TTC549 (cell line): ENCODE measurements around the gene TBCB.
"Not testable (repeated sequence)": the region's sequence is repeated elsewhere in the genome, so short reads cannot be mapped to it uniquely, and the experiment has no call there.

Experiments
- FAIRE-seq: peaks from 2 replicates; lab custom pipeline; 2012; peaks lifted over from hg19 to GRCh38; lab: Jason Lieb, UNC

The TBCB gene

DNA sequence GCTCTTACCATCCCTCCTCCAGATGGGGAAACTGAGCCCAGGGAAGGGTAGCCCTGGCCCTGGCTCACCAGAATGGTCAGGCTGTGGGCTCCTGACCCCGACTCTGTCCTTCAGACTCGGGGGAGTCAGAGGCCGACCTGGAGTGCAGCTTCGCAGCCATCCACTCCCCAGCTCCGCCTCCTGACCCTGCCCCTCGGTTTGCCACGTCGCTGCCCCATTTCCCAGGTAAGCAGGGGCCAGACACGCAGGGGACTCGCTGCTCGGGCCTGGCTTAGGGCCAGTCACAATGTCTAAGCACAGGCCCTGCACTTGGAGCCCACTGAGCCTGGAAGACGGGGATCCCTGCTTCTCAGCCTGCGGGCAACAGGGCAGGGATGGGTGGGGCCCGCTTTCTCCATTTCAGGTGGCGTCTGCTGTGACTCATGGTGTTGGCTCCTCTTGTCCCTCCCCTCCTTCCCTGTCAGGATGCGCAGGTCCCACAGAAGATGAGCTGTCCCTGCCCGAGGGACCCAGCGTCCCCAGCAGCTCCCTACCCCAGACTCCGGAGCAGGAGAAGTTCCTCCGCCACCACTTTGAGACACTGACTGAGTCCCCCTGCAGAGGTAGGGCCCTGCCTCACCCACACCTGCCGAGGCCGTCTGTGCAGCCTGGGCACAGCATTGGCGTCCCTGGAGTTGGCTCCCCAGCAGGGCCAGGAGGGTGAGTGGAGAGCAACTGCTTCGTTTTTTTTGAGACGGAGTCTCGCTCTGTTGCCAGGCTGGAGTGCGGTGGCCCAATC lies 13.5 kb upstream of the TBCB start:
- no peak for FAIRE-seq

DNA sequence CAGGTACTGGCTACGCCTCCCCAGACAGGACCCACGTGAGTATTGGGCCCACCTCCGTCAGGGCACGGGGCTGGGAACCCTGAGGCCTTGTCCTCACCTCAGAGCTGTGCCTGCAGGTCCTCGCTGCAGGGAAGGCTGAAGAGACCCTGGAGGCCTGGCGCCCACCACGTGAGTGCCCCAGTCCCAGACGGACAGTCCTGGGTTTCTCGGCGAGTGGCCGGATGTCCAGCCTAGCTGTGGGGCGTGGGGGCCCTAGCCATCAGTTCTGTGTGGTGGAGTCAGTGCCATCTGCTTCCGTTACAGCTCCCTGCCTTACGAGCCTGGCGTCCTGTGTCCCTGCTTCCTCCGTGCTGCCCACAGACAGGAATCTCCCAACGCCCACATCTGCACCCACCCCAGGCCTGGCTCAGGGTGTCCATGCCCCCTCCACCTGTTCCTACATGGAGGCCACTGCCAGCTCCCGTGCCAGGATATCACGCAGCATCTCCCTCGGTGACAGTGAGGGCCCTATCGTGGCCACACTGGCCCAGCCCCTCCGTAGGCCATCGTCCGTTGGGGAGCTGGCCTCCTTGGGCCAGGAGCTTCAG lies 12.1 kb upstream of the TBCB start:
- FAIRE-seq, result no peak

DNA sequence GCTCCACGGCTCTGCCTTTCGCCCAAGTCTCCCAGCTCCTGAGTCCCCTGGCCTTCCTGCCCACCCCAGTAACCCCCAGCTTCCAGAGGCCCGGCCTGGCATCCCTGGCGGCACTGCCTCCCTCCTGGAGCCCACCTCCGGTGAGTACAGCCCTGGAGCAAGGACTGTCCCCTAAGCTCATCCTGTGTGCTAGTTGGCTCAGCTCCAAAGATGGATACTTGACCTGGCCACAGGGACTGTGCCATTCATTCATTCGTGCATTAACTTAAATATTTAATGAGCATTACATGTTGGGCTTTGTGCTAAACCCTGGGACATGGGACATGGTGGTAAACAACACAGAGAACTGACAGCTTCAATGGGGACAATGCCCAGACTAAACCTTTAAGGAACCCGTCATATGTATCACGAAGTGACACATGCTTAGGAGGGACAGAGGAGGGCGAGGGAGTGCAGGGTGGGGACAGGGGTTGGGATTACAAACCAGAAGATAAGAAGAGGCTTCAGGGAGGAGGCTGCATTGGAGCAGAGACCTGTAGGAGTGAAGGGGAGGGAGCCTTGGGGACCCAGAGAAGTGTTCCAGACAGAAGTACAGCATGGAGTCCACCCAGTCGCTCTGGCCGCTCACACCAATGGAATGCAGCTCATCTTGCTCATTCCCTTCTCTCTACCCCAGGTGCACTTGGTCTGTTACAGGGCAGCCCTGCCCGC lies 11.3 kb upstream of the TBCB start:
- FAIRE-seq, result no peak

DNA sequence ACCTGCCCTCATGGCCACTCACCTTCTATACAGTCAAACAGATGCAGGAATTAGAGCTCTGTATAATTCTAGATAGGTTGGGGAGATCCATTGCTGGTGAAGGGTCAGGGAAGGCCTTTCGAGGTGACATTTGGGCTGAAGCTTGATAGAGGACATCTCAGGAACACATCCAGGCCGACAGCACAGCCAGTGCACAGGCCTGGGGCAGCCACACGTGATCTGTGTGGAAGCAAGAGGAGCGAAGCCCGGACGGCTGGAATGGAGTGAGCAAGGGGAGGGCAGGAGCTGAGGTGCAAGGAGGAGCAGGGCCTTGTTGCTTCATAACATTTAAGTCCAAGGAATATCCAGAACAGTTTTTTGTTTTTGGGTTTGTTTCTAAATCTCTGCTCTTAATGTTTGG lies 8.8 kb upstream of the TBCB start:
- FAIRE-seq, result no peak

DNA sequence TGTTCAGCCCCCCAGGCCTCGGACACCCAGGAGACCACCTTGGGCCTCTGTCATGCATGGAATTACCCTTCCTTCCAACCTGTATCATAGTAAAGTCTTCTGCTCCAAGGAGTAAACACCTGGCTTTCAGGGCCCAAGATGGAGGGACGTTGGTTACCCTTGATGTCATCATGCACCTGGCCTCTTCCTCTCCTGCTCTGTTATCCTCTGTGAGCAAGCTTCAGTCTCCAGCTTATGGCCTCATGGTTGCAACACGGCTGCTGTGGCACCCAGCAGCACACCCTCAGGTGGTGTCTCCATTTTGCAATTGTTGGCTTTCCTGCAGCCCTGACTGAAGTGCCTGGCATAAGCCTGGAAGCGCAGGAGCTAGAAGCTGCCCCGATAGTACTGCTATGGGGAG lies 8.3 kb upstream of the TBCB start:
- no peak for FAIRE-seq

DNA sequence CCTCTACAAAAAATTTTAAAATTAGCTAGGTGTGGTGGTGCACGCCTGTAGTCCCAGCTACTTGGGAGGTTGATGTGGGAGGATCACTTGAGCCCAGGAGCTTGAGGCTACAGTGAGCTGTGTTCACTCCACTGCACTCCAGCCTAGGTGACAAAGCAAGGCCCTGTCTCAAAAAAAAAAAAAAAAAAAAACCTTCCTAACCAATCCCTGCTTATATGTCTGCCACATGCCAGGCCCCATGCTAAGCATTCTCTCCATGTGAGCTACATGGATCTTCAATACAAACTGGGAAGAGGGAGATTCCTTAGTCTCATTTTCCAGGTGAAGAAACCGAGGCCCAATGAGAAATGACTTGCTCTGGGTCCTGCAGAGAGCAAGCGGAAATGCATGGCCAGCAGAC lies 6.6 kb upstream of the TBCB start:
- FAIRE-seq, result no peak

DNA sequence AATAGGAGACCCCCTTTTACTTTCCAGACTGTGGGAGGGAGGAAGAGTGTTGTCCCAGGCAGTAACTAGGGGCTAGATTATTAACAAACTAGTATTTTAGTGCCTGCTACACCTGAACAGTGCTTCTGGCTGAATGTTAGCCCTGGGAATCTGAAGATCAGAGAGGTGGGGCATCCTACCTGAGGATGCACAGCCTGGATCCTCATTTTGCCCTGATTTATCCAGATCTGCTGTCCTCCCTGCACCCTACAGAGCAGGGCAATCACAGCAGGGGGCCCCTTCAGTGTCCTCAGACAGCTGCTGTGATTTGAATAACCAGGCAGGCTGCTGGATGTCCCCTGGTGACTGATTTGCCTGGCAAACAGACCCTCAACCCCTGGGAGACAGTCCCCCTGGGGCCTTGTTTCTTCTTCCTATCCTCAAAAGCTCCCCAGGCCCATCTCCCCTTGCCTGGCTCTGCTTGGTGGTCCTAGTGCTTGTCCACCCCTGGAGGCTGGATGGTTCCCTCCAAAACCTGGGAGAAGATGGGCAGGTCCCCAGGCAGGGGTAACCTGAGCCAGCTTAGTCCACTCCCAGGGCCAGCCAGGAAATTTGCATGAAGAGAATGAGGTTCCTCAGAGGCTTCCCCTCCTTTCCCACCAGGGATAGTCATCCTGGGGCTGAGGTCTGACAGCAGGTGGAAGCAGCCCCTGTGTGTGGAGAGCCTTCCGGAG lies 4.6 kb upstream of the TBCB start, which contains the start of gene OVOL3:
OVOL3 (plus strand) TSS at position 657 of the 713 bp plus-strand sequence. CDS start 60 bp downstream, outside the sequence.
- FAIRE-seq, result no peak

DNA sequence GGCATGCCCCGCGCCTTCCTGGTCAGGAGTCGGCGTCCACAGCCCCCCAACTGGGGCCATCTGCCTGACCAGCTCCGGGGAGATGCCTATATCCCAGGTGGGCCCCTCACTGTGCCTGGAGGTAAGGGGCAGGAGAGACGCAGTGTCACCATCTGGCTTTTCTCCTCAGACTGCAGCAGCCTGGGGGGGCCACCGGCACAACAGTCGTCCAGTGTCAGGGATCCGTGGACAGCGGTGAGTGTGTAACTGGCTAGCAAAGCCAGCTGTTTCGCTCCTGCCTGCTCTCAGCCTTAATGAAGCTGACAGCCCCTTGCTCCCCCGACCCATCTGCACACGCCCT lies 4.1 kb upstream of the TBCB start:
- no peak for FAIRE-seq

DNA sequence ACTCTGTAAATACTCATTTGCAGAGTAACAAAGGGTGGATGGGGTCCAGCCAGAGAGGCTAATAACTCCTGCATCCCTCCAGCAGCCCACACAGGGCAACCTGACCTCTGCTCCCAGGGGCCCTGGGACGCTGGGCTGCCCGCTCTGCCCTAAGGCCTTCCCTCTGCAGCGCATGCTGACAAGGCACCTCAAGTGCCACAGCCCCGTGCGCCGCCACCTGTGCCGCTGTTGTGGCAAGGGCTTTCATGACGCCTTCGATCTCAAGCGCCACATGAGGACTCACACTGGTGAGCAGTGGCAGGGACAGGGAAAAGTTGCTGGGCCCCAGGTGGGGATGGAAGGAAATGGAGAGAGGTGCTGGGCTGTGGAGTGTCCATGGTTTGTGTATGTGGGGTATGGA lies 2.6 kb upstream of the TBCB start:
- FAIRE-seq, result no peak

DNA sequence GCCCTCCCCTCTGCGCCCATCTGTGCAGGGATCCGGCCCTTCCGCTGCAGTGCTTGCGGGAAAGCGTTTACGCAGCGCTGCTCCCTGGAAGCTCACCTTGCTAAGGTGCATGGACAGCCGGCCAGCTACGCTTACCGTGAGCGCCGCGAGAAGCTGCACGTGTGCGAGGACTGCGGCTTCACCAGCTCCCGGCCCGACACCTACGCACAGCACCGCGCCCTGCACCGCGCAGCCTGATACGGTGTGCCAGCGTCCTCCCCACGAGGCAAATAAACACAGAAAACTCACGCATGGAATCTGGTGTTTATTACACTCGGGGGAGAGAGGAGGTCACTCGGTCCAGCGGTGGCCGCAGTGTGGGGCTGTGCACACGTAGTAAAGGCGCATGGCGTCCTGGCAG lies 1.8 kb upstream of the TBCB start:
- FAIRE-seq, result no peak

DNA sequence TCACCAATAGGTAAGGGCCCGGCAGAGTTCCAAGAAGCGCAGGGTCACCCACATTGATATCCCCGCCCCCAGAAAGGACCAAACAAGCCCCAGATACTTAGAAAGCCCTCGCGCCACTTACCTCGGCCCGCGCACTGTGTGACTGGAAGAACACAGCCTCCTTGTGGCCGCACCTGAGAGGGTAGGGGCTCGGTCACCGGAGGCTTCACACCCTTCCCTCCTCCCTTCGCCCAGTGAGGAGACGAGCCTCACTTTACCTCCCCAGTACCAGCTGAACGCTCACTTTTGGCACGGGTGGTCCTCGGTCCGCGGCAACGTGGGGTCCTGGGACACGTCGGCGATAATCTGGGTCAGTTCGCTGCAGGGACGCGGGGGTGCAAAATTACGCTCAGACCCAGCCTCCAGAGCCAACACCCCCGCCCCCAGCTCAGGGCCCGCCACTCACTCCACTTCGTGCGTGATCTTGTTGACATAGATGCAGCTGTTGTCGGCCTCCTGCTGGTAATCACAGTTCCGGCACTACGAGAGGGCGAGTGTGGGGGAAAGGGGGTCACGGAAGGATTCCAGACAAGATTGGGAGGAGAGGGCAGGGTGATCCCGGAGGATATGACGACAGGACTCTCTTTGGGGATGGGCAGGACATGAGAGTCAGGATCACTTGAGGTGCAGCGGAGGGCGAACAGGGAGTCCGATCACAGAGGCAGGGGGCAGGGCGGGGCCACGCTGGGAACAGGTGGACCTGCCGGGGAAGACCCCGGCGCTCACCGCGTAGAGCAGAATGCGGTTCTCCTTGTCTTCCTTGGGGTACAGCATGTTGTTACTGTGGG lies 1.2 kb upstream of the TBCB start:
- FAIRE-seq, result no peak

DNA sequence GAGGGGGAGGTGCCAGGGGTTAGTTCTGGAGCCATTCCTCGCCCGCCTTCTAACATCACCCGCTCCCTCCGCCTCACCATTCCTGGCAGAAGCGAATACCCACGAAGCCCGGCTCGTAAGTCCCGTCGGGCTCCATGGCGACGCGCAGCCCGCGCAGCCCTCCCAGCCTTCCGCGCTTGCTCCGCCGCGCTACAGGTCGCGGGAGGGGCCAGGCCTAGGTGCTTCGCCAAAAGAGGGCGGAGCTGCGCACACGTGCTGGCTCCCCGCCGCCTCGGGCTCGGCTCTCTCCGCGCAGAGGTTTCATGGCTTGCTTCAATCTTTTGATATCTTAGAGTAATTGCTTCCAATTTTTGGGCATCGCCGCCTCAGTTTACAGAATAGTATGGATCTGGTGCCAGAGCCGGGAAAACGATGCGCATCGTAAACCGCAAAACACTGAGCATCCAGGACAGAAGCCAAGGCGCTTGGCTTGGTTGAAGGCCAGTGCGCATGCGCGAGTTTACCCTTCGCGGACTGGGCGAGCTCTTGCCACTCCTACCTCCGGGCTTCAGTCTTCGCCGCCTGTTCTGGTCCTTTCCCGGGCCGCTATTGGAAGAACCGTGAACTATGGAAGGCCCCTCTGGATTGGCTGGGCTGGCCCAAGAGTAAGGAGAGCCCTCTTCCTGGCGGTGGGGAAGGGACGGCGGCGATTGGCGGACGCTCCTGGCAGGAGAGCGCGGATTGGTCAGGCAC lies 381 bp upstream of the TBCB start, which contains the start of gene POLR2I:
POLR2I (minus strand) TSS at position 155 of the 732 bp plus-strand sequence; CDS start at position 136, 19 bp downstream.
- FAIRE-seq, result peak; percentile 94

DNA sequence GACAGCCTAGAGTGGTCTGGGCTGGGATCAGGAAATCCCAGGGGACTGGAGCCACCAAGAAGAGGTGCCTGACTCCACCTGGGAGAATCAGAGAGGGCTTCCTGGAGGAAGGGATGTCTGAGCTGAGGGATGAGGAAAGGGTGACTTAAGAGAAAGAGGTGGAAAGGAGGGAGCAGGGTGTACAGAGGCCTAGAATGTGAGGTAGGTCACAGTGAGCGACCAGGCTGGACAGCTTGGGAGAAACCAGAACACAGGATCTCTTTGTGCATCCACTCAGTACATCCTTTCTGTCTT lies 1.0 kb downstream of the TBCB start:
- no peak for FAIRE-seq

DNA sequence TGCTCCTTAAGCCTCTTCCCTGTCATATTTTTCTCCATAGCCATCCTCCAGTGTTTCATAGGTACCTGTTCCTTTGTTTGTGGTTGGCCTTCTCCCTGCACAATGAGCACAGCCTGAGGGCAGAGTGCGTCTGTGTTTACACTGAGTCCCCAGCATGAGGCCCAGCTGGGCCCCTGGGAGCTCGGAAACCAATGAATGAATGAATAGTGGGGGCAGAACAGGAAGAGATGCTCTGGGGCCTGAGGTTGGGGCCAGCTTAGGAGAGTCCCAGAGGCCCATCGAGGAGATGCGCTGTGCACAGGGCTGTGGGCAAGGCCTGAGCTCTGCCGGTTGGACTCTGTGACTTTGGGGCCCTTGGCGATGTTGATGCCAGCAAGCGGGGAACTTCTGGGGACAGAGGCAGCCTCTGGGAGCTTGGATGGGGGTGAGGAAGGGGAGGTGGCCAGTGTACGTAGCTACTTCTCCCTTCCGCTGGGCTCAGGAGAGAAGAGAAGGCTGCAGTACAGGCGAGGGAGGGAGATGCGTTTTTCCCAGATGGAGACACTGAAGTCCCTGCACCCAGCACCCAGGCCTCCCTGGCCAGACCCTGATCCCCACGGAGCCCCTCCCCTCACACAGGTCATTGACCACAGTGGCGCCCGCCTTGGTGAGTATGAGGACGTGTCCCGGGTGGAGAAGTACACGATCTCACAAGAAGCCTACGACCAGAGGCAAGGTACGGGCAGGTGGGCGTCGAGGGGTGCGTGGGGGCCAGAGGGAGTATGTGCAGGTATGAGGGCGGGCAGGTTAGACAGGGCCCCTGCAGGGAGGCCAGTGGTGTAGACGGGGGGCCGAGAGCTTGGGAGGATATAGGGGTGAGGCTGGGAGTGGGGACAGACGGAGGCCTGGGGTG lies 5.1 kb downstream of the TBCB start:
- no peak for FAIRE-seq

DNA sequence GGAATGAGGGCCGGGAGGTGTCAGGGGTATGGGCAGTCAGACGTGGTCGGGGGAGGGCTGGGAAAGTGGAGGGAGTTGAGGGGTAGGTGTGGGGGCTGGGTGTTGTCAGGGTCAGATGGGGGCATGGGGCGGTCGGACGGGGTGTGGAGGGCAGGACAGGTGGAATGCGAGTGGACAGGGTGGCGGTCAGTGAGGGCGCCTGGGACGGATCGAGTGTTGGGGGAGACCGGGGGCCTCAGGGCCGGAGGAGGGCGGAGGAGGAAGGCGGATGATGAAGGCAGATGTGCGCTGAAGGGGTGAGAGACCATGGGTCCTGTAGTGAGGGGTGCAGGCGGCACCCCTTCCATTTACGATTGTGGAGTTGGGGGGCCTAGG lies 5.7 kb downstream of the TBCB start:
- FAIRE-seq, result no peak

DNA sequence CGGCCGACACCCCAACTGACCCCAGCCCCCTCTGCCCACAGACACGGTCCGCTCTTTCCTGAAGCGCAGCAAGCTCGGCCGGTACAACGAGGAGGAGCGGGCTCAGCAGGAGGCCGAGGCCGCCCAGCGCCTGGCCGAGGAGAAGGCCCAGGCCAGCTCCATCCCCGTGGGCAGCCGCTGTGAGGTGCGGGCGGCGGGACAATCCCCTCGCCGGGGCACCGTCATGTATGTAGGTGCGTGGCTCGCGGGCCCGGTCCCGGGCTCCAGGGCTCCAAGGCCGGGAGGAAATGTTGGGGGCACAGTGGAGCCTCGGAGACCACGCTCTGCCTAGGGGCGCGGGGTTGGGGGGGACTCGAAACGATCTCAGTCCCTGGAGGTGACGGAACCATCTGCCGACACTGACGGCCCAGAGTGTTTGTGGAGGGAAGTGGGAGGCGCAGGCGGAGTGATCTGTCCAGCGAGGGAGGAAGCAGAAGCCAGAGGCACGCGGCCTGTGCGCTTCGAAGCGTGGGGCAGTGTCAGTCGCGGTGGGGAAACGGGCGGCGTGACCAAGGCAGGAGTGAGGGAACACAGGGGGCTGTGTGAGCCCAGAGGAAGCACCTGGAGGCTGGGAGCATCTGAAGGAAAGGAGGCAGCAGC lies 6.3 kb downstream of the TBCB start:
- FAIRE-seq, result no peak

DNA sequence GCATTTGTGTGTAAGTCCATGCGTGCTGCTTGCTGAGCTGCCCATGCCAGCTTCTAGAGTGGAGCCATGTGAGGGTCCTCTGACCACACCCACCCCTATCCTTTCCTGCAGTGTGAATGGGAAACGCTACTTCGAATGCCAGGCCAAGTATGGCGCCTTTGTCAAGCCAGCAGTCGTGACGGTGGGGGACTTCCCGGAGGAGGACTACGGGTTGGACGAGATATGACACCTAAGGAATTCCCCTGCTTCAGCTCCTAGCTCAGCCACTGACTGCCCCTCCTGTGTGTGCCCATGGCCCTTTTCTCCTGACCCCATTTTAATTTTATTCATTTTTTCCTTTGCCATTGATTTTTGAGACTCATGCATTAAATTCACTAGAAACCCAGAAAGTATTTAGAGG lies 10.3 kb downstream of the TBCB start:
- FAIRE-seq, result no peak

DNA sequence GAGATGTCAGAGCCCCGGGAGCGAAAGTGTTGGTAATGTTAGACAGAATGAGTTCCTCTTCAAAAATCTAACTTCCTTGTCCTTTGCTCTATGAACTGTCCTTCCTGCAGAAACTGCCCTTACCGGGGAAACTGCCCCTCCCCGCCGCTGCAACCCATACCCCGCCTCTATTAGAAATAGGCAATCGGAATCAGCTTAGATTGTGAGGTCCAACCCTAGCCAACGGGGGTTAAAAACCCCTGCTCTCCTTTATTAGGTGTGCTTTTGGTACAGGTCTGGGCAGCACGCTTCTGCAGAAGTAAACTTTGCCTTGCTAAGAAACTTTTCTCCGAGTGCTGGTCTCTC lies 13.1 kb downstream of the TBCB start:
- FAIRE-seq, result no peak

DNA sequence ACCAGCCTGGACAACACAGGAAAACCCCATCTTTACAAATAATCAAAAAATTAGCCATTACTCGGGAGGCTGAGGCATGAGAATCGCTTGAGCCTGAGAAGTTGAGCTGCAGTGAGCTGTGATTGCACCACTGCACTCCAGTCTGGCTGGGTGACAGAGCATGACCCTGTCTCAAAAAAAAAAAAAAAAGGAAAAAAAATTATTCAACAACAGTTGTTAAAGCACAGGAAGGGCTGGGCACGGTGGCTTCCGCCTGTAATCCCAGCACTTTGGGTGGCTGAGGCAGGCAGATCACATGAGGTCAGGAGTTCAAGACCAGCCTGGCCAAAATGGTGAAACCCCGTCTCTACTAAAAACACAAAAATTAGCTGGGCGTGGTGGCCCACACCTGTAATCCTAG lies 16.0 kb downstream of the TBCB start:
- not testable (repeated sequence) for FAIRE-seq

DNA sequence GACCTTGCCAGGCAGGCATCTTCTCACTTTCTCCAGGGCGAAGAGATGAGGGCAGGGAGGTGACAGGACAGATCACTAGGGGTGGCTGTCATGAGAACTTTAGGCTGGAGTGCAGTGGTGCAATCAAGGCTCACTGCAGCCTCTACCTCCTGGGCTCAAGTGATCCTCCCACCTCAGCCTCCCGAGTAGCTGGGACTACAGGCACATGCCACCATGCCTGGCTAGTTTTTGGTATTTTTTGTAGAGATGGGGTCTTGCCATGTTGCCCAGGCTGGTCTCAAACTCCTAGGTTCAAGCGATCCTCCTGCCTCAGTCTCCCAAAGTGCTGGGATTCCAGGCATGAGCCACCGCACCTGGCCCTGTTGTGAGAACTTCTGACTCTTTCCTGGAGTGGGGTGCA lies 19.6 kb downstream of the TBCB start:
- FAIRE-seq, result not testable (repeated sequence)
